Neuronal stem cell (in vitro differentiated cells): Measurements from ENCODE around the gene FST.

Experiments used
- DNase-seq: peaks from one replicate; pipeline ENCODE4 v3.0.0-alpha.2; 2013; ENCODE audit warnings: low spot score
- H2AFZ ChIP-seq: one replicate; pipeline ENCODE4 v1.6.1; 2013; ENCODE audit warnings: mild to moderate bottlenecking, low read length, inconsistent platforms
- H2AK5ac ChIP-seq: 2 replicates; pipeline ENCODE4 v1.6.1; 2013; ENCODE audit warnings: low read depth, mild to moderate bottlenecking, inconsistent platforms, low read length, moderate library complexity, mixed read lengths
- H2BK120ac ChIP-seq: 2 replicates; pipeline ENCODE4 v1.6.1; 2013; ENCODE audit warnings: low read depth, mild to moderate bottlenecking, inconsistent platforms, low read length, moderate library complexity, mixed read lengths
- H2BK12ac ChIP-seq: one replicate; pipeline ENCODE4 v1.6.1; 2013; ENCODE audit warnings: low read length, inconsistent platforms
- H2BK15ac ChIP-seq: 2 replicates; pipeline ENCODE4 v1.6.1; 2013; ENCODE audit warnings: mild to moderate bottlenecking, low read length, inconsistent platforms, mixed read lengths
- H2BK5ac ChIP-seq: one replicate; pipeline ENCODE4 v1.6.1; 2013; ENCODE audit warnings: inconsistent platforms, mild to moderate bottlenecking, low read length, moderate library complexity
- H3K14ac ChIP-seq: one replicate; pipeline ENCODE4 v1.6.1; 2013; ENCODE audit warnings: low read length, inconsistent platforms
- H3K18ac ChIP-seq: 2 replicates; pipeline ENCODE4 v1.6.1; 2013; ENCODE audit warnings: low read length, inconsistent platforms
- H3K23ac ChIP-seq: 2 replicates; pipeline ENCODE4 v1.6.1; 2013; ENCODE audit warnings: low read depth, mild to moderate bottlenecking, mixed read lengths, low read length, inconsistent platforms; ENCODE audit not compliant: poor library complexity
- H3K27ac ChIP-seq: replicated peaks from 3 replicates; pipeline ENCODE4 v1.5.1; 2013; ENCODE audit warnings: low read length, inconsistent platforms
- H3K27me3 ChIP-seq, 3 experiments: 2 replicates each; pipeline ENCODE4 v1.6.1; 2013; ENCODE audit warnings: low read length in 3 of 3, mild to moderate bottlenecking in 2 of 3, inconsistent platforms in 1 of 3, low read depth in 1 of 3, mixed read lengths in 1 of 3, moderate library complexity in 1 of 3; ENCODE audit not compliant: control insufficient read depth in 3 of 3, insufficient read depth in 3 of 3
- H3K36me3 ChIP-seq, 2 donors: replicated peaks in 1 of 2; 2 replicates each; pipeline ENCODE4 v1.6.1; 2013; ENCODE audit warnings: low read length in 2 of 2; ENCODE audit not compliant: control insufficient read depth in 2 of 2, insufficient read depth in 2 of 2
- H3K4ac ChIP-seq: 2 replicates; pipeline ENCODE4 v1.6.1; 2013; ENCODE audit warnings: inconsistent platforms, mild to moderate bottlenecking, low read length, moderate library complexity
- H3K4me1 ChIP-seq, 2 donors: 1 replicate in 1 of 2; 2 replicates in 1 of 2; pipeline ENCODE4 v1.6.1; 2013; ENCODE audit warnings: low read length in 2 of 2, low read depth in 1 of 2; ENCODE audit not compliant: control insufficient read depth in 2 of 2, insufficient read depth in 1 of 2
- H3K4me2 ChIP-seq: one replicate; pipeline ENCODE4 v1.6.1; 2013; ENCODE audit warnings: mild to moderate bottlenecking, low read length, inconsistent platforms; ENCODE audit not compliant: insufficient read depth, poor library complexity, severe bottlenecking
- H3K4me3 ChIP-seq, 2 donors: 2 replicates each; pipeline ENCODE4 v1.5.1; 2013; ENCODE audit warnings: low read length in 2 of 2, mild to moderate bottlenecking in 2 of 2, inconsistent platforms in 1 of 2, moderate library complexity in 1 of 2
- H3K79me1 ChIP-seq: one replicate; pipeline ENCODE4 v1.6.1; 2013; ENCODE audit warnings: low read depth, mild to moderate bottlenecking, inconsistent platforms, low read length, moderate library complexity
- H3K9ac ChIP-seq: one replicate; pipeline ENCODE4 v1.6.1; 2013; ENCODE audit warnings: mild to moderate bottlenecking, low read depth, low read length, inconsistent platforms; ENCODE audit not compliant: poor library complexity
- H3K9me3 ChIP-seq, 2 donors: replicated peaks in 1 of 2; 2 replicates each; pipeline versions ENCODE3 to v1.6.1; 2013; ENCODE audit warnings: low read length in 2 of 2, mild to moderate bottlenecking in 2 of 2, inconsistent platforms in 1 of 2, low read depth in 1 of 2, mixed read lengths in 1 of 2, moderate library complexity in 1 of 2; ENCODE audit not compliant: control insufficient read depth in 2 of 2, insufficient read depth in 1 of 2
- H4K8ac ChIP-seq: one replicate; pipeline ENCODE4 v1.6.1; 2013; ENCODE audit warnings: low read depth, mild to moderate bottlenecking, inconsistent platforms, low read length, moderate library complexity
- H4K91ac ChIP-seq: one replicate; pipeline ENCODE4 v1.6.1; 2013; ENCODE audit warnings: low read length, low read depth, mild to moderate bottlenecking, inconsistent platforms; ENCODE audit not compliant: poor library complexity
- WGBS, 2 donors: extraction: QIAGEN DNeasy Blood & Tissue Kit; methylation state at CpG; one replicate each; pipeline ENCODE4 v1.1.7; 2013; ENCODE audit warnings: missing lambda C conversion rate in 2 of 2, mixed read lengths in 1 of 2; ENCODE audit not compliant: insufficient read length in 2 of 2, insufficient replicate concordance in 1 of 2; ENCODE audit errors: extremely low coverage in 2 of 2; 5-methylcytosine and 5-hydroxymethylcytosine counted together

Gene FST

DNA sequence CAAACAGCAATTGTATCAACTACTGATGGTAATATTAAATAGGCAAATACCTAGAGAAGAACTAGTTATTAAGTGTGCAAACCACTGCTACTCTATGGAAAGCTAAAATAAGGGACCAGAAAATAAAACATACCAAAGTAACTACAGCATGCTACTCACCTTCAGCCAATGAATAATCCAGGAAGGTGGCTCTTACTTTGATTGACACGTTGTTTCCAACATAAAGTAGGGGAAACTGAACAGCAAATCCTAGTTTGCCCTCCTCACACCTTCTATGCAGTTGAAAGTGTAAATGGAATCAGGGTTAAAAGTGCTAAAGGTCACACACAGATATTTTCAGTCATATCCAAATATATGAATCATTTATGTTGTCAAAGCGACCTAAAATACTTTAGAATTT lies 5.1 kb upstream of the FST start:
- H3K4me3 ChIP-seq, result no peak overlapping the region
- no peaks in the 10 kb centered on the region for H3K9me3 ChIP-seq
- no peak overlapping the region for H3K14ac ChIP-seq
- no peak overlapping the region for H3K18ac ChIP-seq
- no peaks in the 10 kb centered on the region for H3K79me1 ChIP-seq
- H3K23ac ChIP-seq, result no peak overlapping the region
- H2BK5ac ChIP-seq, result no peak overlapping the region
- H2AK5ac ChIP-seq, result no peak overlapping the region
- H3K4ac ChIP-seq, result no peak overlapping the region
- H2BK12ac ChIP-seq, result no peak overlapping the region
- no peaks in the 10 kb centered on the region for H3K36me3 ChIP-seq
- H2BK120ac ChIP-seq, result no peak overlapping the region
- no peak for DNase-seq
- H4K8ac ChIP-seq, result no peak overlapping the region
- WGBS, 2 donors, result no CpG with 5 or more reads among the region's 2 CpGs
- H3K4me1 ChIP-seq, result peaks cover 0 to 5% of the 10 kb centered on the region in 2 donors
- no peak overlapping the region for H3K27ac ChIP-seq
- no peak overlapping the region for H4K91ac ChIP-seq
- no peak overlapping the region for H2BK15ac ChIP-seq
- no peak overlapping the region for H3K9ac ChIP-seq
- no peak overlapping the region for H3K4me2 ChIP-seq
- no peak overlapping the region for H2AFZ ChIP-seq
- H3K27me3 ChIP-seq, result no peaks in the 10 kb centered on the region

DNA sequence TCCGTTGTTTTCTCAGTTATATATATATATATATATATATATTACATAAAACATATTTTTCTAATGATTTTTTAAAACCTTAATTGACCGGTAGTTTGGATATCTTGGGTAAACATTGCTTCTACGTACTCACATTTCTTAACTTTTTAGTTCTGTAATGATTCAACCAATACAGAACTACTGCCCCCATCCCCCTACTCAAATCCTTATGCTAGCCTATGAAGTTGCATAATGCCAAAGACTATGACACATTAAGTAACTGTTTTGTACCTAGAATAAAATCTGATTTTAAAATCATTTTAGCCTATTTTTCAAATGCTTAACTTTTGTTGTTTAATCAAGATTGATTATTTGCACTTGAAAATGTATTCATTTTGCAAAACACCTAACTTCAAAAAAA lies 4.4 kb upstream of the FST start:
- WGBS, 2 donors, result no CpG with 5 or more reads among the region's 3 CpGs
- H3K4me1 ChIP-seq, result peaks cover 0 to 5% of the 10 kb centered on the region in 2 donors
- no peak overlapping the region for H4K91ac ChIP-seq
- H3K14ac ChIP-seq, result no peak overlapping the region
- no peaks in the 10 kb centered on the region for H3K27me3 ChIP-seq
- no peaks in the 10 kb centered on the region for H3K9me3 ChIP-seq
- H3K79me1 ChIP-seq, result no peaks in the 10 kb centered on the region
- no peak overlapping the region for H2BK5ac ChIP-seq
- no peak overlapping the region for H2AK5ac ChIP-seq
- no peak overlapping the region for H3K4ac ChIP-seq
- H2AFZ ChIP-seq, result no peak overlapping the region
- no peak overlapping the region for H2BK12ac ChIP-seq
- H3K4me3 ChIP-seq, result no peak overlapping the region
- H3K4me2 ChIP-seq, result no peak overlapping the region
- H3K18ac ChIP-seq, result no peak overlapping the region
- no peak overlapping the region for H3K23ac ChIP-seq
- H3K9ac ChIP-seq, result no peak overlapping the region
- no peaks in the 10 kb centered on the region for H3K36me3 ChIP-seq
- no peak for DNase-seq
- no peak overlapping the region for H3K27ac ChIP-seq
- H2BK15ac ChIP-seq, result no peak overlapping the region
- no peak overlapping the region for H4K8ac ChIP-seq
- no peak overlapping the region for H2BK120ac ChIP-seq

DNA sequence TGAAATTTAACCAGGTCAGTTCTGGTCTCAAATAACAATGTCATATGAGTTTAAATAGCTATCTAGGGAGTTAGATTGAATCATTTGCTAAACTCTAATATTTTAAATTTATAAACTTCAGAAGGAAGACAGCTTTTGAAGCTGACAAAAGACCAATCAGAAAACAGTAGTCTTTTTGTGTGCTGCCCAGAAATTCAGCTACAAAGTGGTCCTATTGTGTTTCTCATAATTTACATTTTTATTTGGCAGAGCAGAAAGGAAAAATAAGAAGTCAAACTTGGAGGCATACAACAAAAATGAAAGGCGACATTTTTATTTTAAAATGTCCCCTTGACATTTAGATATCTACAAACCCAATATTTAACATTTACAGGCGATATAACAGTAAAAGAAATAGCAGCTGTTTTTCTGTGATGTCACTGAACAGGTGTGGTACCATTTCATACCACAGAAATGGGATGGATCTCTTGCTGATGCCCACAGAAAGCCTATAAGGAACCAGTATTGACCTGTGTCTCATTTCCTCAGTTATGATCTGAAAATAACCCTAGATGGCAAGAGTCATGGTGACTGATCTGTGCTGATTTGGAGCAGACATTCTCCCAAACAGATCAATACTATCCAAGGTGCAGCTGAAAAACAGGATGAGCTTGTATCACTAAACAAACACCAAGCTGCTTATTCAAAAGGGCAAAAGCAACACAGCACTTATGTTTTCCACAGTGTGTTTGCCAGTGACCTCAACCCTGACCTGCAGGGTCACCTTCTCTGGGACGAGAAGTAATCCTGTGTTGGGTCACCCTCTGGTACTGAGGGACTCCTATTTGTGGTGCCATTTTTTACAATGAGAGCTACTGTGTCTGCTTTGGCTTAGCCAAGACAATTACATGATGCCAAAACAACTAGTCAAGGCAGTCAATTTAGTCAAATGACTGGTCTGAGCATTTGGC lies 3.6 kb upstream of the FST start:
- Histone ChIP-seq H3K4me1 (peaks cover 0 to 5% of the 10 kb centered on the region in 2 donors), H3K27me3 (peaks cover 0 to 2% (median 0%) of the 10 kb centered on the region in 3 experiments)

GRCh38 chr5:53478411-53479044 lies 1.9 kb upstream of the FST start:
- H2BK120ac ChIP-seq, result no peak overlapping the region
- H2AK5ac ChIP-seq, result no peak overlapping the region
- H2BK15ac ChIP-seq, result no peak overlapping the region
- H3K79me1 ChIP-seq, result no peaks in the 10 kb centered on the region
- no CpG with 5 or more reads among the region's 26 CpGs for WGBS, 2 donors
- no peak overlapping the region for H4K8ac ChIP-seq
- H2BK12ac ChIP-seq, result no peak overlapping the region
- H3K27me3 ChIP-seq, result peaks cover 0 to 3% (median 0%) of the 10 kb centered on the region in 3 experiments
- H3K4ac ChIP-seq, result no peak overlapping the region
- peak overlapping the region; percentile 65 for H3K4me2 ChIP-seq
- peak overlapping the region; percentile 75 for H3K27ac ChIP-seq
- H4K91ac ChIP-seq, result no peak overlapping the region
- no peak overlapping the region for H3K23ac ChIP-seq
- DNase-seq, result peak; percentile 78
- H3K4me3 ChIP-seq, result peak overlapping the region; percentile 47 to 66
- no peak overlapping the region for H3K14ac ChIP-seq
- no peak overlapping the region for H3K9ac ChIP-seq
- no peaks in the 10 kb centered on the region for H3K9me3 ChIP-seq
- peaks cover 0 to 9% of the 10 kb centered on the region in 2 donors for H3K36me3 ChIP-seq
- H3K18ac ChIP-seq, result peak overlapping the region; percentile 3
- no peak overlapping the region for H2BK5ac ChIP-seq
- peaks cover 2 to 5% of the 10 kb centered on the region in 2 donors for H3K4me1 ChIP-seq
- peak overlapping the region; percentile 97 for H2AFZ ChIP-seq

More for the DNA sequence above, 3.6 kb upstream of the FST start:
- Histone ChIP-seq H2AFZ (no peak overlapping the region), H3K23ac (no peak overlapping the region), H3K4me3 (no peak overlapping the region), H2BK5ac (no peak overlapping the region), H3K79me1 (no peaks in the 10 kb centered on the region), H2BK15ac (no peak overlapping the region), H3K4ac (no peak overlapping the region), H4K8ac (no peak overlapping the region), H3K14ac (no peak overlapping the region), H2BK120ac (no peak overlapping the region), H3K4me2 (no peak overlapping the region), H3K36me3 (no peaks in the 10 kb centered on the region), H3K9me3 (no peaks in the 10 kb centered on the region), H3K27ac (no peak overlapping the region), H4K91ac (no peak overlapping the region), H2AK5ac (no peak overlapping the region), H2BK12ac (no peak overlapping the region), H3K9ac (no peak overlapping the region), H3K18ac (no peak overlapping the region)
- DNase-seq, result no peak
- WGBS, 2 donors, result no CpG with 5 or more reads among the region's 3 CpGs
